Anterior cingulate cortex (tissue), 58 donors: ENCODE data around the gene ABRACL.
A peak's percentile ranks its signal among the peaks of the same experiment; 100 is the strongest.

Experiments
- DNase-seq, 58 donors: peaks; one replicate each; lab custom pipeline; 2025; lab: John Stamatoyannopoulos, UW

The ABRACL gene

GRCh38 chr6:139050770-139051313, 22.3 kb downstream of the ABRACL start:
- no peak for DNase-seq

GRCh38 chr6:139051396-139052060, 23.0 kb downstream of the ABRACL start:
- DNase-seq = no peak

- DNase-seq = peak in 1 of 58 donors; percentile 2
These were observed 24.8 kb downstream of the ABRACL start for GRCh38 chr6:139053382-139053781.

GRCh38 chr6:139054001-139054400, 25.5 kb downstream of the ABRACL start:
- no peak for DNase-seq

GRCh38 chr6:139055709-139056108, 27.2 kb downstream of the ABRACL start:
- DNase-seq = no peak

GRCh38 chr6:139058029-139058428, 29.5 kb downstream of the ABRACL start:
- peak in 1 of 58 donors; percentile 8 for DNase-seq

GRCh38 chr6:139060332-139060731, 31.8 kb downstream of the ABRACL start:
- DNase-seq = no peak

- no peak for DNase-seq
These were observed 34.5 kb downstream of the ABRACL start for GRCh38 chr6:139062932-139063646.

GRCh38 chr6:139064981-139065665, 36.6 kb downstream of the ABRACL start:
- no peak for DNase-seq

- no peak for DNase-seq
These were observed 37.5 kb downstream of the ABRACL start for GRCh38 chr6:139066080-139066479.

GRCh38 chr6:139068846-139069245, 40.3 kb downstream of the ABRACL start:
- no peak for DNase-seq

GRCh38 chr6:139073118-139073517, 44.6 kb downstream of the ABRACL start:
- no peak for DNase-seq

GRCh38 chr6:139079018-139079417, 50.5 kb downstream of the ABRACL start:
- no peak for DNase-seq

- DNase-seq = no peak
These were observed 51.8 kb downstream of the ABRACL start for GRCh38 chr6:139080255-139080920.

GRCh38 chr6:139081471-139081870, 52.9 kb downstream of the ABRACL start:
- no peak for DNase-seq

- no peak for DNase-seq
These were observed 53.8 kb downstream of the ABRACL start for GRCh38 chr6:139082370-139082769.

- no peak for DNase-seq
These were observed 63.3 kb downstream of the ABRACL start for GRCh38 chr6:139091826-139092225.
